HepG2 (cell line): ENCODE results near the gene ZBTB26. TPM values are rescaled to one million over a fixed set of nuclear protein-coding genes. Genes with fewer than 3 reads are reported as not detected.

Experiments used
- ARID4A ChIP-seq: sonication (generic); formaldehyde crosslinking; IDR thresholded peaks from 2 replicates; pipeline ENCODE4 v1.5.0; 2020; ENCODE audit warnings: mild to moderate bottlenecking, missing genetic modification reagents, borderline replicate concordance
- HNRNPK ChIP-seq: fragments of 200-400 bp; formaldehyde crosslinking; IDR thresholded peaks from 2 replicates; pipeline ENCODE4 v1.6.1; 2018; ENCODE audit warnings: low read length, low read depth, moderate library complexity, mild to moderate bottlenecking; ENCODE audit not compliant: poor library complexity, severe bottlenecking
- MAFG ChIP-seq: sonication (generic); formaldehyde crosslinking; IDR thresholded peaks from 2 replicates; pipeline ENCODE4 v1.5.1; 2020; ENCODE audit warnings: mild to moderate bottlenecking, missing genetic modification reagents
- NCOA2 ChIP-seq: sonication (generic); formaldehyde crosslinking; IDR thresholded peaks from 2 replicates; pipeline ENCODE4 v1.8.0; 2022; ENCODE audit warnings: inconsistent platforms
- NRL ChIP-seq: sonication (generic); formaldehyde crosslinking; IDR thresholded peaks from 2 replicates; pipeline ENCODE4 v1.5.0; 2020; ENCODE audit warnings: missing genetic modification reagents, mild to moderate bottlenecking, moderate library complexity, borderline replicate concordance
- PATZ1 ChIP-seq: sonication (generic); formaldehyde crosslinking; IDR thresholded peaks from 2 replicates; pipeline ENCODE4 v1.4.0; 2020; ENCODE audit warnings: missing genetic modification reagents
- TARDBP ChIP-seq: sonication (generic); formaldehyde crosslinking; IDR thresholded peaks from 2 replicates; pipeline ENCODE4 v1.8.0; 2022; ENCODE audit warnings: mild to moderate bottlenecking, missing genetic modification reagents
- ZGPAT ChIP-seq: IDR thresholded peaks from 2 replicates; pipeline ENCODE4 v1.6.1; 2016; ENCODE audit warnings: mild to moderate bottlenecking
- ZNF280B ChIP-seq: sonication (generic); formaldehyde crosslinking; IDR thresholded peaks from 2 replicates; pipeline ENCODE4 v1.5.0; 2020; ENCODE audit warnings: missing genetic modification reagents, mild to moderate bottlenecking, borderline replicate concordance
- ZNF501 ChIP-seq: sonication (generic); formaldehyde crosslinking; IDR thresholded peaks from 2 replicates; pipeline ENCODE4 v1.5.1; 2020; ENCODE audit warnings: mild to moderate bottlenecking, moderate library complexity, missing genetic modification reagents
- ZNF687 ChIP-seq: sonication (generic); formaldehyde crosslinking; IDR thresholded peaks from 2 replicates; pipeline ENCODE4 v1.5.1; 2020; ENCODE audit warnings: mild to moderate bottlenecking, missing genetic modification reagents, moderate library complexity
- ZSCAN29 ChIP-seq: sonication (generic); formaldehyde crosslinking; conservative IDR thresholded peaks from 2 replicates; pipeline ENCODE4 v1.4.0; 2020; ENCODE audit warnings: mild to moderate bottlenecking, missing genetic modification reagents
- polyA plus RNA-seq, 8 experiments: library from polyadenylated mRNA; depleted of rRNA in 3 of 8; stranded (reverse) in 7 of 8; unstranded in 1 of 8; fragments of >200 nt; fragmentation: Illumina TruSeq in 4 of 8; extraction: Trizol in 4 of 8; gene quantifications; 2 replicates each; pipeline versions ENCODE4 v1.2.1 to v1.2.3, GENCODE V29; 2011 to 2016; ENCODE audit warnings: low read depth in 4 of 8, missing spikeins in 1 of 8, mixed read lengths in 1 of 8; ENCODE audit not compliant: insufficient read depth in 1 of 8
- total RNA-seq, 5 experiments: library from RNA; depleted of rRNA; stranded (reverse); fragments of >200 nt; fragmentation: Illumina TruSeq; extraction: Trizol; gene quantifications; 2 replicates each; pipeline ENCODE4 v1.2.3, GENCODE V29; 2016; ENCODE audit warnings: low read depth in 1 of 5
- TF ChIP-seq, protein P1 (sequence below): IDR thresholded peaks from 2 replicates; pipeline ENCODE4 v1.6.1; 2012; ENCODE audit warnings: inconsistent platforms

The ZBTB26 gene
- total and polyA plus RNA-seq, 2 of the 13 experiments (the other 11 are each of a cell fraction or from before 2014, with no cell fraction given): 4.5 to 8.6 TPM

GRCh38 chr9:122940749-122941581, 9.7 kb upstream of the ZBTB26 start, which contains the start of gene RABGAP1 (continued):
- TF ChIP-seq, protein P1, sequence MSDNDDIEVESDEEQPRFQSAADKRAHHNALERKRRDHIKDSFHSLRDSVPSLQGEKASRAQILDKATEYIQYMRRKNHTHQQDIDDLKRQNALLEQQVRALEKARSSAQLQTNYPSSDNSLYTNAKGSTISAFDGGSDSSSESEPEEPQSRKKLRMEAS: peak; percentile 37; the same call in 1 of the 2 replicates
- TF ChIP-seq PATZ1 (CRISPR knock-in tag): peak; percentile 37
- TF ChIP-seq ZSCAN29 (CRISPR knock-in tag): no peak
- no peak for TF ChIP-seq MAFG (CRISPR knock-in tag)
- peak; percentile 8; the same call in 1 of the 2 replicates for TF ChIP-seq ZNF501 (CRISPR knock-in tag)
- peak; percentile 63; the same call in 1 of the 2 replicates for TF ChIP-seq ARID4A (CRISPR knock-in tag)
- TF ChIP-seq ZNF687: peak; percentile 84
- TF ChIP-seq HNRNPK: peak; percentile 96
- peak; percentile 64 for TF ChIP-seq ZGPAT (CRISPR knock-in tag)
- peak; percentile 87; the same call in 1 of the 2 replicates for TF ChIP-seq NRL (CRISPR knock-in tag)
- TF ChIP-seq ZNF280B: 0 out of 2 replicates have a peak, but pooled peaks have one; percentile 36
- 0 out of 2 replicates have a peak, but pooled peaks have one; percentile 5 for TF ChIP-seq NCOA2 (CRISPR knock-in tag)
- TF ChIP-seq TARDBP (CRISPR knock-in tag): peak; percentile 53; the same call in 1 of the 2 replicates
